Putamen (tissue), 1 donor: ENCODE data around the gene PRCC.

Source experiments
- DNase-seq: peaks from one replicate; pipeline ENCODE4 v3.0.0-alpha.2; 2016; ENCODE audit warnings: low spot score

The PRCC gene

GRCh38 chr1:156844638-156845037, 77.3 kb downstream of the PRCC start:
- no peak for DNase-seq

DNA sequence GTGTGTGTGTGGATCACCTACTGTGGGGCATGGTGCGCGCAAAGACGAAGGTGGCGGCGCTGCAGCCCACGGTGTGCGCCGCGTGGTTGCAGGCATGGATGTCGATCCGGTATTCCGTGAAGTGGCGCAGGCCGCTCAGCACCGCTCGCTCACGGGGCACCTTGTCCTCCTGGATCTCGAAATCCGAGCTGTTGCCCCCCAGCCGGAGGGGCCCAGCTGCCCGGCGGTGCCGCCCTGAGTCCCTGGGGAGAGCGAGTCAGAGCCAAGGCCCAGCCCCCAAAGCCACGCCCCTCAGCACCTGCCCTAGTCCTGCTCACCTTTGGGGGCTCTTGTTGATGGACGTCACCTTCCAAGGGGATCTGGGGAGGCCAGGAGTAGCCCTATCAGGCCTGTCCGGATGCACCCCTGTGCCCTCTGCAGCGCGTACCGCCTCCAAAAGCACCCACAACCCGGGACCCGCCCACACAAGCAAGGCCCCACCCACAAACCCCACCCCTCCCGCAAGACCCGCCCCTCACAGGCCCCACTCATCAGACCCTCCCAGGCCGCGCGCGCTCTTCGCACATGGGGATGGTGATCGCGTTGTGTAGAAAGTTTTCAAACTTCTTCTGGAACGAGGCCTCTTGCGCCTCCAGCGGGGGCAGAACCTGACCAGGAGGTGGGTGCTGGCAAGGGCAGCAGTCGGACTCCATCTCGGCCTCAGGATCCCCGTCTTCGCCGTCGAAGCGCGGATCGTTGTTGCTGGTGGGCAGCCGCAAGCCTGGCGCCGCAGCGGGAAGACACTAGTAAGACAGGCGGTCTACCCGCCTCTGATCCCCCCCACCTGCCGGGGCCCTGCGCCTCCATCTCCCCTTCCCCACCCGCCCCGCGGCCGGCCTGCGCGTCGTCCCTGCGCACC, 78.0 kb downstream of the PRCC start:
- no peak for DNase-seq

DNA sequence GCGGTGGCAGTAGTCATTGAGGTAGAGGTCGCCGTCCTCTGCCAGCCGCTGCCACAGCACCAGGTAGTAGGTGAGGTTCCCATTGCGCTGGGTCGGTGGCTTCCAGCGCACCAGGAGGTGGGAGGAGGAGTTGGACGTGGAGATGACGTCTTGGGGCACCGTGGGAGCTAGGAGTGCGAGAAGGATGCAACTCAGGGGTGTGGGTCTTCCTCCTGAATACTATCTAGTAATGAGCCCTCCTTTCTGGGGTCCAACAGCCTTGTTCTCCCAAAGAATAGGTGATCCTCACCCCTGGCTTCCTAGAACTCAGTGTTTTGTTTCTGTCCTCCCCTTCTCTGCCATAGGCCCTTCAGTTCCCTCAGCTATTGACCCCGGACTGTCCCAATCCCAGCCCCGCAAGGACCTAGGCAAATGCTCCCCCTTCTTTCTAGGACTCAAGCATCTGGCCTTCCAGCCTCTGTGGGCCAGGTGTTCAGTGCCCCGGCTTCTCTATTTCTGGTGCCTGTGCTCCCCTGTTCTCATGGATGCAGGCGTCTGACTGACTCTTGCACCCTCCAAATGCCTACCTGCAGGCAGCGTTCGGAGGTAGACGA, 78.7 kb downstream of the PRCC start:
- DNase-seq = no peak

DNA sequence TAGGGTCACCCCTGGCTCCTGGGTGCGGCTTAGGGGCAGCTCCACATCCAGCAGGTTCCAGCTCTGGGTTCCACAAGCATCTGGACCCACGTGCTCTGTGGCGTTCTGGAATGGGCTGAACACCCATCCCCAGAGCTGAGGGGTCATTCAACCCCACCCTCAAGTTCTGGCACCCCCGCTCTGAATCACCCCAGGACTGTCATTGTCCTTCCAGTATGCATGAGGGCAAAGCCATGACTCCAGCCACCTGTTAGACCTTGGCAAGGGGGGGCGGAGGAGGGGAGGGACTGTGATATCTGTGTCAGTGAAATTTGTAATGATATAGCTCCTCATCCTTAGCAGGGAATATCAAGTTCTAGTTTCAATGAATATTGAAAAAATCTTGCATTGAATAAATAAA, 79.3 kb downstream of the PRCC start:
- DNase-seq = no peak

- no peak for DNase-seq
These were observed 80.5 kb downstream of the PRCC start for GRCh38 chr1:156847591-156848460.

GRCh38 chr1:156848461-156849150, 81.3 kb downstream of the PRCC start:
- no peak for DNase-seq

DNA sequence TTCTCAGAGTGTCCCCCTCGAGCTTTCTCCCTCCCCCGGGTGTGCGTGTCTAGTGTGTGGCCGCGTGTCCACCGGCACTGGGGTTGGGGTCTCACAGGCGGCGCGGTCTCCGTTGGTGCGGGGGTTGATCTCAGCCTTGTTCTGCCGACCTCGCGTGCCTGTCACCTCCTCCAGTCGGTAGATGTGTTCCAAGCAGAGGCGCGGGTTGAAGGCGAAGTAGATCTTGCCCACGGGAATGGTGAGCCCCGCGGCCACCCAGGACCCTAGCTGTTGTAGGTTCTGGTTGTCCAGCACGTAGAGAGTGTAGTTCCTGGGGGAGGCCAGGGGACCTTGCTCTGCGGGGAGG, 81.8 kb downstream of the PRCC start:
- DNase-seq = no peak
